Choroid plexus epithelial cell (primary cell): ENCODE results near the gene TMEM238L.

ENCODE experiments used
- DNase-seq: peaks from one replicate; pipeline ENCODE4 v3.0.0-alpha.2; 2010; ENCODE audit warnings: low read depth
- H3K4me3 ChIP-seq: 2 replicates; pipeline ENCODE4 v1.5.1; 2011; ENCODE audit warnings: low read depth, mild to moderate bottlenecking, control low read depth, low read length, moderate library complexity
- CTCF ChIP-seq: conservative IDR thresholded peaks from 2 replicates; pipeline ENCODE4 v1.5.1; 2011; ENCODE audit warnings: low read depth, mild to moderate bottlenecking, control low read depth, inconsistent platforms, low read length, moderate library complexity

TMEM238L gene

DNA sequence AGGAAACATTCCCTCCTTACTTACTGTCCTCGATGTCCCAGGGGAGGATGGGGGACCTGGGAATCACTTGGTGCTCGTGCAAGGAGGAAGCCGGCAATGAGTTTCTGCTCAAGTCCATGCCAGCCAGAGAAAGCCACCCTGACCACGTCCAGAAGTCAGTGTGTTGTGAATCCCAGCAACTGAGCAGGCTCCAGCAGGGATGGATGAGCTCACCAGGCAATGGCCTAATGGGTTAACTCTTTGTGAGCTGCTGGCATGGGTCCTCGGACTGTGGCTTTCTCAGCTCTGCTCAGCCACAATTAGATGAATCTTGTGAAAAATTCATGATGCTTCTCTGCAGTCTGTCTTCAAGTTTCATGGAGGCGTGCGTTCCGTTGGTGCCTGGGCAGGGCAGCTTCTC is 34.0 kb upstream of the TMEM238L start, which contains the start of gene PIRT:
Gene PIRT, minus strand, starts transcription at position 167 of the 400 bp plus-strand sequence. CDS start 12,442 bp downstream, outside the sequence.
- no peak within 1 kb of the TSS for H3K4me3 ChIP-seq
- DNase-seq = no peak
- no peak for TF ChIP-seq CTCF

GRCh38 chr17:10836966-10837590 is 33.2 kb upstream of the TMEM238L start:
- DNase-seq = no peak
- TF ChIP-seq CTCF = no peak
- H3K4me3 ChIP-seq = no peak overlapping the region

GRCh38 chr17:10836145-10836544 is 32.2 kb upstream of the TMEM238L start:
- no peak for DNase-seq

DNA sequence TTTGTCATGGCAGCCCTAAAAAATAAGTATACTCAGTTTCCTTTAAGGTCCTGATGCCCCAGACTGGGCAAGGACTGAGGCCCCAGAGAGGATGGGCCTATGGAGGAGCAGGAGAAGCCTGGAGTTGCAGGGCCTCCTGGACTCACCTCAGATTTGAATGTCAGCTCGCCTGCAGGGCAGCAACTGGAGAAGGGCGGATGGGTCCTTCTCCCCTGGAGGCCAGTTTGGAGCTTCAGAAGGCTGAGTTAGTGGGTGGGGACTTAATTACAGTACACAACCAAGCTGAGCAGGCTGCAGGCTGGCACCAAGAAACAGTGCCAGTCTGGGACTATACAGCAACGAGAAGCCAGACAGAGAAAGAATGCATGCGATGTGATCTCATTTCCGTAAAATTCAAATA is 27.8 kb upstream of the TMEM238L start:
- H3K4me3 ChIP-seq = no peak overlapping the region
- no peak for TF ChIP-seq CTCF
- no peak for DNase-seq

More at GRCh38 chr17:10836145-10836544, 32.2 kb upstream of the TMEM238L start:
- no peak overlapping the region for H3K4me3 ChIP-seq
- TF ChIP-seq CTCF = no peak

GRCh38 chr17:10827898-10828552 is 24.1 kb upstream of the TMEM238L start:
- no peak overlapping the region for H3K4me3 ChIP-seq
- TF ChIP-seq CTCF = no peak
- DNase-seq = no peak

- DNase-seq = no peak
- TF ChIP-seq CTCF = no peak
- no peak overlapping the region for H3K4me3 ChIP-seq
These were observed 21.0 kb upstream of the TMEM238L start for GRCh38 chr17:10824874-10825273.

DNA sequence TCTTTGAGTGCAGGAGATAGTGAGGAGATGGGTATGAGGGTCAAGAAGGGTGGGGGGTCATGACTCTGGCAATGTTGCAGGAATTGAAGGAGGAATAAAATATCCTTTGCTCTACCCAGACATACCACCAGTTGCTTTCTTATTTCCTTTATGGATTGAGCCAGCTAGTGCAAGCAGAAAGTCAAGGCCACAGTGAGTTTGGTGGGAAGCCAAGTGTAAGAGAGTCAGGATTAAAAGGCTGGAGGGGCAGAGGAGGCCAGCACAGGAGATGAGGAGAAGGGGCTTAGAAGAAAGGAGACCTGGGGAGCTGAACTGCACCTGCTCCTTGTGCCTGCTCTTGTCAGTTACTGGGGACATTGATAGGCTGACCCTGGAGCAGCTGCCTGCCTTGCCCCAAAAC is 17.9 kb upstream of the TMEM238L start:
- H3K4me3 ChIP-seq = no peak overlapping the region
- no peak for DNase-seq
- TF ChIP-seq CTCF = no peak
